Hematopoietic multipotent progenitor cell treated with erythropoietin and hydrocortisone succinate and interleukin-3 and kit ligand, for 6 days (in vitro differentiated cells): ENCODE results near the gene PRDM2.
A peak's percentile ranks its signal among the peaks of the same experiment; 100 is the strongest.

Experiments used
- DNase-seq: peaks from one replicate; pipeline ENCODE4 v3.0.0-alpha.2; 2015

The PRDM2 gene

DNA sequence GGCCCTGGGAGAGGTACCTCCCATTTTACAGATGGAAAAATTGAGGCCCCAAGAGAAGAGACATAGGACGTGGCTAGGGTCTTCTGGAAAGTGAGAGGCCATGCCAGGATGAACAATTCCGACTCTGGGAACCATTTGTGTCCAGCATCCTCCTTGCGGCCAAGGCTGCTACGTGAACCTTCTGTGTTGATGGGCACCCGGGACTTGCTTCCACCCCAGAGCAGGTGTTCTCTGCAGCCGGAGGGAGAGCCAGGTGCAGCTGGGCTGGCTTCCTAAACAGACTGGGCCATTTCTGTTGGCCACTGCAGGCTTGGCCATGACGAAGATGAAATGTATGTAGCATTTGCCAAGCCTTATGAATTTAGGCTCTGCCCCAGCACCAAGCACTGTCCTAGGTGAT lies 118.9 kb downstream of the PRDM2 start:
- DNase-seq, result no peak

GRCh38 chr1:13819642-13820041 lies 119.7 kb downstream of the PRDM2 start:
- no peak for DNase-seq

DNA sequence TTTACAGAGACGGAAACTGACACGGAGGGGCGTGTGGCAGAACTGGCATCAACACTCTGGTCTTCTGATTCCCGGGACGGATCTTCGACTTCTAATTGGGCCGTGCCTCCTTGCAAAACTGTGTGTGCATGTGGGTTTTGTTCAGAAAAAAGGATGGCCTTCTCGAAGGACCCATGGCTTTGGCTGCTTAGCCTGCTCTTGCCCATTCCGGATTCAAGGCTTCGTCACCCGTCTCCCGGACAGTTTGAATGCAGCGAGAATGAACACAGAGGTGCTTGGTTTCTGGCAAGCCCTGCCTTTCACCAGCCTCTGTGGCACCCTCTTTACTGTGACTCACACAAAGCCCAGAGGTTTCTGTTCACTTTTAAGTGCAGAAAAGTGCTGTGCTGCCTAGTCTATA lies 120.1 kb downstream of the PRDM2 start:
- no peak for DNase-seq

GRCh38 chr1:13820456-13820855 lies 120.5 kb downstream of the PRDM2 start:
- DNase-seq, result no peak

DNA sequence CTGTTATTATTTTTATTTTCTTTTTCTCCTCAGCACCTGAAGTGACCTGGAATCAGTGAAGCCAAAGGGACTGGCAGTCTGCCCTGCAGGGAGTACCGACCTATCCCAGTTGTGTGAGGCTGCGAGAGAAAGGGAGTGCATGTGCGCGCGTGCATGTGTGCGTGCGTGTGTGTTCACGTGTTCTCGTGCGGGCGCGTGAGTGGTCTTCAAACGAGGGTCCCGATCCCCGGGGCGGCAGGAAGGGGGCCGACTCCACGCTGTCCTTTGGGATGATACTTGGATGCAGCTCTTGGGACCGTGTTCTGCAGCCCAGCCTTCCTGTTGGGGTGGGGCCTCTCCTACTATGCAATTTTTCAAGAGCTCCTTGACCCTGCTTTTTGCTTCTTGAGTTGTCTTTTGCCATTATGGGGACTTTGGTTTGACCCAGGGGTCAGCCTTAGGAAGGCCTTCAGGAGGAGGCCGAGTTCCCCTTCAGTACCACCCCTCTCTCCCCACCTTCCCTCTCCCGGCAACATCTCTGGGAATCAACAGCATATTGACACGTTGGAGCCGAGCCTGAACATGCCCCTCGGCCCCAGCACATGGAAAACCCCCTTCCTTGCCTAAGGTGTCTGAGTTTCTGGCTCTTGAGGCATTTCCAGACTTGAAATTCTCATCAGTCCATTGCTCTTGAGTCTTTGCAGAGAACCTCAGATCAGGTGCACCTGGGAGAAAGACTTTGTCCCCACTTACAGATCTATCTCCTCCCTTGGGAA lies 123.3 kb downstream of the PRDM2 start:
- DNase-seq, result no peak

GRCh38 chr1:13823936-13824335 lies 123.9 kb downstream of the PRDM2 start:
- DNase-seq, result no peak

DNA sequence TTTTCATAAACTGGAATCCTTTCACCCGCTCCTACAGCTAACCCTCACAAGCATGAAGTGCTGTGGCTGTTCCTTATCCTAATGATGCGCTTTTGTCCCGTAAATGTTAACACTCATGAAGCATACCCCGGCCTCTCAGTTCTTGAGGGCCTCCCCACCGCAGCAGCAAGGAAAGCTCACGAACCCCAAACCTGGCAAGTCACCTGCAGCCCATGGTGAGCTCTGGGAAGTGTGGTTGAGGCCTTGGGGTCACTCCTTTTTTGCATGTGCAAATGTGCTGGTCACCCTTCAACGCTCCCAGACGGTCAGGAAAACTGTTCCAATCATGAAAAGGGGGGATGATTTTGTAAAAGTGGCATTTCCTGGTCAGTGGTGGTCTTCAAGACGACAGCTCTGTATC lies 124.6 kb downstream of the PRDM2 start:
- DNase-seq, result no peak

- no peak for DNase-seq
These were observed 125.0 kb downstream of the PRDM2 start for GRCh38 chr1:13825033-13825432.

GRCh38 chr1:13826009-13826408 lies 126.0 kb downstream of the PRDM2 start:
- DNase-seq, result no peak

GRCh38 chr1:13826591-13826990 lies 126.6 kb downstream of the PRDM2 start:
- DNase-seq, result no peak

- peak; percentile 28 for DNase-seq
These were observed 128.6 kb downstream of the PRDM2 start for GRCh38 chr1:13828454-13829151.

DNA sequence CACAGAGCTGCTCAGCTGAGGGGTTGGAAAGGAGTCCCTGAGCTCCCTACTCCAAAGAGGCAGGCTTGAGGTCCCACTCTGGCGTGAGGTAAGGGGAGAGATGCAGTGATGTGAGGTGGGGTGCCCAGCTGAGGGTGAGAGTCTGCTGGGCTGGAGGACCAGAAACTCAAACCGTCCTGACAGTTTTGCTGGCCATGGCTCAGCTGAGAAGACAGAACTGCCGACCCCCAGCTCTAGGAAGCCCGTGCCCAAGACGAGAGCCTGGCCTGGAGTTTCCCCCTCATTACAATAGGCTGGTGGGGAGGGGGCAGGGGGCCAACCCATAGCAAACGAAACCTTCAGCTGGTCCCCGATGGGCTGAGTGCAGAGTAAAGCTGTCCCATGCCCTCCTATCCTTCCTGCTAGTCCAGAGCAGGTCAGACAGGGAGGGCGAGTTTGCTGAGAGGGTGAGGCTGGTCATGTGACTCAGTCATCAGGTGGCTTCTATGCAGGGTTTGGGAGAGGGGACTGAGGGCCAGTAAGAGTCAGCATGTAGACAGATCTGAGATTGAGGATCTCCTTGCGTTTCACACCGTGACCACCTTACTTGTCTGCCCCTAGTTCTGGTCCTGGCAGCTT lies 129.3 kb downstream of the PRDM2 start:
- DNase-seq, result no peak

GRCh38 chr1:13830170-13830569 lies 130.2 kb downstream of the PRDM2 start:
- no peak for DNase-seq

DNA sequence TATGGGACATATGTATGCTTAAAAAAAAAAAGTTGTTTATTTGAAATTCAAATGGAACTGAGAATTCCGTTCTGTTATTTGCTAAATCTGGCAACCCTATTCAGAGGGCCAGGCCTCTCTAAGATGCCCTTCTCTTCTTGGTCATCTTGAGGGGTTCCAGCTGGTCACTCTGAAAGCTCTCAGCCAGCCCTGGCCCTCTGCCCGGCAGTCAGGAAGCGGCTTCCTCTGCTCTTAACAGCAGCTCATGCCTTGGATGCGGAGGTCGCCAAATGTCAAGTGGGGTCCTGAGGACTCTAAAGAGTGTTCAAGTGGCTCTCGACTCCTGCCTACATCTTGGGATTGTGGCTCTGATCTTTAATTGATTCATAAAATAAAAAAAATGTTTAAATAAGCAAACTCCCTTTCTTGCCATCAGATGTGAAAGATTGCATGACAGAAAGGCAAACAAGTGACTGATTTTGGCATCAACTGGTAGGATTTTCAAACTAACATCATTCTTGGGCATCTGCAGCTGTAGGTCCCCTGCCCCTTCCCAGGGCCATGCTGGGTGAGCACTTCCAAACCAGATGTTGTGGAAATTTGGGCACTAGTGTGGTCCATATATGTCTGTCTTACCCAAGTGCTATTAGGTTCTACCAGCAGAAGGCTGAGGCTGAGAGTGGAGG lies 130.8 kb downstream of the PRDM2 start:
- DNase-seq, result no peak

GRCh38 chr1:13832100-13832499 lies 132.1 kb downstream of the PRDM2 start:
- DNase-seq, result no peak

- DNase-seq, result no peak
These were observed 132.5 kb downstream of the PRDM2 start for GRCh38 chr1:13832536-13832935.

GRCh38 chr1:13836136-13836535 lies 136.1 kb downstream of the PRDM2 start:
- no peak for DNase-seq

DNA sequence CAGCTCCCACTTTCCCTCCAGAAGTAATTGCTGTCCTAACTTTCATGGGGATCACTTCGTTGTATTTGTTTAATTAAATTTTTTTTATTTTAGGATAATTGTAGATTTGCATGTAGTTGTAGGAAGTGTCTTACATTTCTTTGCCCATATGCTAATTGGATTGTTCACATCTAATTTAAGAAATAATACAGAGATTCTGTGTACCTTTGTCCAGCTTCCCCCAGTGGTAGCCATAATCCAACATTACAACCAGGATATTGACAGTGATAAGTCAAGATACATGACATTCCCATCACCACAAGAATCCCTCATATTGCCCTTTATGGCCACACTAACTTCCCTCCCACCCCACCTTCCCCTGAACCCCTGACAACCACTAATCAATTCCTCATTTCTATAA lies 136.6 kb downstream of the PRDM2 start:
- no peak for DNase-seq

- no peak for DNase-seq
These were observed 138.2 kb downstream of the PRDM2 start for GRCh38 chr1:13838236-13838635.

DNA sequence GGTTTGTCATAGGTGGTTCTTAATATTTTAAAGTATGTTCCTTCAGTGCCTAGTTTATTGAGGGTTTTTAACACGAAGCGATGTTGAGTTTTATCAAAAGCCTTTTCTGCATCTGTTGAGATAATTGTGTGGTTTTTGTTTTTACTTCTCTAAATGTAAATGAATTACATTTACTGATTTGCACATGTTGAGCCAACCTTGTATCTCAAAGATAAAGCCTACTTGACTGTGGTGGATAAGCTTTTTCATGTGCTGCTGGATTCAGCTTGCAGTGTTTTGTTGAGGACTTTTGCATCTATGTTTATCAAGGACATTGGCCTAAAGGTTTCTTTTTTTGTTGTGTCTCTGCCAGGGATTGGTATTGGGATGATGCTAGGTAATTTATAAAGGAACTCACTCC lies 142.5 kb downstream of the PRDM2 start:
- peak; percentile 16 for DNase-seq

DNA sequence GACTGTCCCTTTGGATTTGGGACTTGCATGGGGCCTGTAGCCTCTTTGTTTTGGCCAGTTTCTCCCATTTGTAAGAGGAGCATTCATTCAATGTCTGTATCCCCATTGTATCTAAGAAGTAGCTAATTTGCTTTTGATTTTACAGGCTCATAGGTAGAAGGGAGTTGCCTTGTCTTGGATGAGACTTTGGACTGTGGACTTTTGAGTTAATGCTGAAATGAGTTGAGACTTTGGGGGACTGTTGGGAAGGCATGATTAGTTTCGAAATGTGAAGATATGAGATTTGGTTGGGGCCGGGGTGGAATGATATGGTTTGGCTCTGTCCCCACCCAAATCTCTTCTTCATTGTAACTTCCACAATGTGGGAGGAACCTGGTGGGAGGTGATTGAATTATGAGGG lies 151.7 kb downstream of the PRDM2 start:
- DNase-seq, result no peak

- DNase-seq, result no peak
These were observed 155.6 kb downstream of the PRDM2 start for GRCh38 chr1:13855554-13855953.

DNA sequence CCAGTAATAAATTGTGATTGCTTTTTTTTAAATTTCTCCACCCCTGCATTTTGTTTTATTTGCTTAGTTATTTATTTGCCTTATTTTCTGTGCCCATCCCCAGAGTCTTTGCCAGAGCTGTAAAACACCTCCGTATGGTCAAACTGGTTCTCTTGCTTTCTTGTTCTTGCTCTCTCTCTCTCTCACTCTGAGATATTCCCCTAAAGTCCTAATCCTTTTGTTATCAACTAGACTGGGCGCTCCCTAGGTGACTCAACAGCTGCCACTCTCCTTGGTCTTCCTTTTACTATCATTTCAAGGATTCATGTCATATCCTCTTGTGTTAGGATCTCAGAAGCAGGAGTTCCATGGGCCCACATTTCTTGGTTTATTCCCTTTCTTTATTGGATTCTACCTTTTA lies 160.0 kb downstream of the PRDM2 start:
- no peak for DNase-seq

DNA sequence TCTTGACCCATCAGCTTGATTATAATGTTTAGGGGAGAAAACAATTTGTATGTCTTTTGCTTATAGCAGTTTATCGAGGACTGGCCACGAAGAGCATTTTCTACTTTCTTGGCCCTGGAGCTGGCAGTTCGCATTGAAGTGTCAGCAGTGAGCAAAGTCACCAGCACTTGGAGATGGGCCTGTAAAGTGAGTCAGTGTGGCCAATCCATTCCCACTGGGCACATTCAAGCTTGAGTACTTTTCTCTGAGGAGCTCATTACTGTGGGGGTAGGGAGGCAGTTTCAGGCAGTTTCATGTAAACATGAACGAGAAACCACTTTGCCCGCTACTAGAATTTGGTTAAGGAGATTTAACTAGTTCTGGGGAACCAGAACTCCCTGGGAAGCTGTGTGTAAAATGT lies 164.8 kb downstream of the PRDM2 start:
- no peak for DNase-seq
